Endothelial cell of umbilical vein (primary cell): ENCODE data around the gene NTNG1. TPM values are rescaled to one million over a fixed set of nuclear protein-coding genes. Genes with fewer than 3 reads are reported as not detected.

Experiments used
- BruUV-seq: library from RNA; stranded (reverse); fragments of 400-500 nt; replicated peaks from 2 replicates; lab custom pipeline; 2021; lab: Mats Ljungman, UMichigan
- CTCF ChIA-PET: fragments of 300-600, 350-600 bp; sonication (Branson Sonifier 250); formaldehyde crosslinking; loops from one replicate; lab custom pipeline; 2021; ENCODE audit warnings: antibody characterized with exemption, inconsistent platforms; lab: Charles Lee
- POLR2A ChIA-PET: fragments of 300-600, 350-600 bp; sonication (Branson Sonifier 250); formaldehyde crosslinking; loops from one replicate; lab custom pipeline; 2021; ENCODE audit warnings: antibody characterized with exemption, inconsistent platforms; lab: Charles Lee
- DNase-seq: peaks from one replicate; pipeline ENCODE4 v3.0.0-alpha.2; 2011; ENCODE audit warnings: low read depth, low spot score
- FAIRE-seq: peaks from 2 replicates; lab custom pipeline; 2011; peaks lifted over from hg19 to GRCh38; lab: Jason Lieb, UNC
- H2AFZ ChIP-seq: 2 replicates; pipeline ENCODE4 v1.6.0; 2012; ENCODE audit warnings: low read depth, low read length, control low read depth, inconsistent platforms
- H3K27ac ChIP-seq: 2 replicates; pipeline ENCODE4 v1.5.1; 2011; ENCODE audit warnings: low read depth, mild to moderate bottlenecking, control low read depth, low read length, moderate library complexity; ENCODE audit not compliant: insufficient read depth
- H3K27me3 ChIP-seq, 2 experiments: 2 replicates each; pipeline versions ENCODE4 v1.6.0 to v1.6.1; 2011; ENCODE audit warnings: low read length in 2 of 2, mixed read lengths in 1 of 2; ENCODE audit not compliant: control insufficient read depth in 2 of 2, insufficient read depth in 2 of 2
- H3K36me3 ChIP-seq, 2 experiments: 2 replicates in 1 of 2; 3 replicates in 1 of 2; pipeline ENCODE4 v1.5.1; 2011; ENCODE audit warnings: low read length in 2 of 2, mild to moderate bottlenecking in 1 of 2, moderate library complexity in 1 of 2; ENCODE audit not compliant: control insufficient read depth in 2 of 2, insufficient read depth in 2 of 2; ENCODE audit errors: extremely low read depth in 1 of 2
- H3K4me1 ChIP-seq: 3 replicates; pipeline ENCODE4 v1.5.1; 2011; ENCODE audit warnings: mild to moderate bottlenecking, low read length; ENCODE audit not compliant: control insufficient read depth, insufficient read depth; ENCODE audit errors: extremely low read depth
- H3K4me2 ChIP-seq: 2 replicates; pipeline ENCODE4 v1.6.1; 2011; ENCODE audit warnings: low read length, control low read depth, mixed read lengths; ENCODE audit not compliant: insufficient read depth
- H3K4me3 ChIP-seq, 3 experiments: fragments of 200-600 bp in 1 of 3; sonication (generic), shearing (Covaris generic) in 1 of 3; replicated peaks in 1 of 3; 2 replicates each; pipeline ENCODE4 v1.5.1; 2011 to 2016; ENCODE audit warnings: control low read depth in 3 of 3, low read length in 3 of 3, mild to moderate bottlenecking in 2 of 3, inconsistent platforms in 1 of 3, low read depth in 1 of 3, moderate library complexity in 1 of 3; ENCODE audit not compliant: insufficient read depth in 1 of 3
- H3K79me2 ChIP-seq: 2 replicates; pipeline ENCODE4 v1.6.0; 2012; ENCODE audit warnings: low read length, inconsistent platforms; ENCODE audit not compliant: control insufficient read depth, insufficient read depth
- H3K9ac ChIP-seq: replicated peaks from 2 replicates; pipeline ENCODE3; 2011; ENCODE audit warnings: low read length, control low read depth; ENCODE audit not compliant: insufficient read depth; ENCODE audit errors: extremely low read depth
- H3K9me1 ChIP-seq: replicated peaks from 3 replicates; pipeline ENCODE4 v1.6.0; 2011; ENCODE audit warnings: mild to moderate bottlenecking, low read length; ENCODE audit not compliant: control insufficient read depth, insufficient read depth; ENCODE audit errors: extremely low read depth
- H3K9me3 ChIP-seq: replicated peaks from 2 replicates; pipeline ENCODE4 v1.5.1; 2012; ENCODE audit warnings: low read length, inconsistent platforms; ENCODE audit not compliant: control insufficient read depth, insufficient read depth
- H4K20me1 ChIP-seq: replicated peaks from 2 replicates; pipeline ENCODE3; 2011; ENCODE audit warnings: mild to moderate bottlenecking, low read length; ENCODE audit not compliant: control insufficient read depth, insufficient read depth; ENCODE audit errors: extremely low read depth
- CTCF ChIP-seq, 2 donors: IDR thresholded peaks; 1 replicate in 1 of 2; 2 replicates in 1 of 2; pipeline ENCODE4 v1.5.1; 2011; ENCODE audit warnings: low read length in 2 of 2, mild to moderate bottlenecking in 2 of 2, moderate library complexity in 2 of 2, control low read depth in 1 of 2, inconsistent platforms in 1 of 2, low read depth in 1 of 2; ENCODE audit not compliant: insufficient read depth in 1 of 2; ENCODE audit errors: extremely low read depth in 1 of 2
- EZH2 ChIP-seq: IDR thresholded peaks from 2 replicates; pipeline ENCODE4 v1.6.1; 2012; ENCODE audit warnings: borderline replicate concordance, low read depth, mild to moderate bottlenecking, moderate library complexity, low read length, inconsistent platforms; ENCODE audit not compliant: severe bottlenecking
- FOS ChIP-seq: IDR thresholded peaks from 2 replicates; pipeline ENCODE4 v1.6.1; 2011; ENCODE audit warnings: mild to moderate bottlenecking, low read length, moderate library complexity, borderline replicate concordance; ENCODE audit not compliant: insufficient read depth
- GATA2 ChIP-seq: IDR thresholded peaks from 2 replicates; pipeline ENCODE4 v1.7.0; 2011; ENCODE audit warnings: low read depth, mild to moderate bottlenecking, moderate library complexity, mixed read lengths, low read length; ENCODE audit not compliant: insufficient read length, insufficient read depth
- JUN ChIP-seq: IDR thresholded peaks from 2 replicates; pipeline ENCODE4 v1.6.1; 2011; ENCODE audit warnings: borderline replicate concordance, low read depth; ENCODE audit not compliant: insufficient read length, insufficient read depth
- MAX ChIP-seq: IDR thresholded peaks from 2 replicates; pipeline ENCODE4 v1.6.1; 2011; ENCODE audit not compliant: insufficient read depth, insufficient read length
- MYC ChIP-seq: IDR thresholded peaks from one replicate; pipeline ENCODE4 v1.6.1; 2011; ENCODE audit warnings: mild to moderate bottlenecking, low read depth, low read length
- POLR2A ChIP-seq: IDR thresholded peaks from 2 replicates; pipeline ENCODE4 v1.6.1; 2012; ENCODE audit warnings: low read depth, mild to moderate bottlenecking, control low read depth, low read length
- POLR2AphosphoS5 ChIP-seq: IDR thresholded peaks from 2 replicates; pipeline ENCODE4 v1.6.1; 2012; ENCODE audit warnings: low read depth, mild to moderate bottlenecking, control low read depth, low read length, moderate library complexity; ENCODE audit not compliant: insufficient read depth
- dilution Hi-C: fragments of 300-500 bp; cut with MboI; formaldehyde crosslinking; loops from one replicate; pipeline ENCODE4 v1.15.0; 2019; ENCODE audit warnings: low sequenced_read_pairs; ENCODE audit not compliant: extremely low pct_ligation_motif_present
- intact Hi-C: fragments of 100-400 bp; cut with micrococcal nuclease; formaldehyde crosslinking; loops from one replicate; pipeline ENCODE4 v1.10.0; 2022
- polyA plus RNA-seq, 4 experiments: library from polyadenylated mRNA; depleted of rRNA in 3 of 4; stranded (reverse) in 3 of 4; unstranded in 1 of 4; fragments of >200 nt; gene quantifications; 2 replicates each; pipeline versions ENCODE4 v1.2.1 to v1.2.3, GENCODE V29; 2011 to 2012; ENCODE audit warnings: missing spikeins in 1 of 4
- total RNA-seq: library from RNA; stranded (reverse); gene quantifications from 2 replicates; pipeline ENCODE4 v1.2.3, GENCODE V29; 2021

Gene NTNG1
- total and polyA plus RNA-seq, 2 donors (not counting 3 experiments of a cell fraction or from before 2014, with no cell fraction given): not detected

GRCh38 chr1:107401704-107402103 is 260.9 kb downstream of the NTNG1 start:
- H3K4me2 ChIP-seq: no peak overlapping the region
- H3K9me3 ChIP-seq: no peaks in the 10 kb centered on the region
- no peak overlapping the region for H2AFZ ChIP-seq
- no peak overlapping the region for H3K9ac ChIP-seq
- H3K4me1 ChIP-seq: no peaks in the 10 kb centered on the region
- no peak overlapping the region for H3K27ac ChIP-seq
- H3K36me3 ChIP-seq: no peaks in the 10 kb centered on the region
- no peak for FAIRE-seq
- no peak overlapping the region for H3K4me3 ChIP-seq
- H3K27me3 ChIP-seq: no peaks in the 10 kb centered on the region
- no TSS peak for BruUV-seq
- no peaks in the 10 kb centered on the region for H3K79me2 ChIP-seq
- POLR2A ChIA-PET: no interaction called here
- no peaks in the 10 kb centered on the region for H3K9me1 ChIP-seq
- CTCF ChIA-PET: no interaction called here
- DNase-seq: no peak
- intact Hi-C loops (no loop called here), dilution Hi-C loops (no loop called here)
- no peak for TF ChIP-seq MYC
- H4K20me1 ChIP-seq: no peaks in the 10 kb centered on the region

GRCh38 chr1:107404756-107405155 is 263.9 kb downstream of the NTNG1 start:
- no TSS peak for BruUV-seq
- TF ChIP-seq EZH2 (no peak), POLR2A (no peak), MYC (no peak), POLR2AphosphoS5 (no peak), CTCF (IDR thresholded peaks at IDR 0.05; ENCODE audit: extremely low read depth in 1 of 2, insufficient read depth in 1 of 2, low read depth in 1 of 2, low read length in 2 of 2) (no peak), FOS (no peak), MAX (no peak), JUN (no peak), GATA2 (no peak)
- Histone ChIP-seq H3K27me3 (no peaks in the 10 kb centered on the region), H3K27ac (no peak overlapping the region), H3K79me2 (no peaks in the 10 kb centered on the region), H3K4me3 (no peak overlapping the region), H3K9me1 (no peaks in the 10 kb centered on the region), H3K4me2 (no peak overlapping the region), H3K9ac (no peak overlapping the region), H4K20me1 (no peaks in the 10 kb centered on the region), H2AFZ (no peak overlapping the region), H3K9me3 (no peaks in the 10 kb centered on the region), H3K4me1 (no peaks in the 10 kb centered on the region), H3K36me3 (no peaks in the 10 kb centered on the region)
- DNase-seq: no peak
- FAIRE-seq: no peak
- intact Hi-C loops (no loop called here), dilution Hi-C loops (no loop called here)
- POLR2A ChIA-PET: no interaction called here
- CTCF ChIA-PET: no interaction called here
